HG02870 (cell line): Measurements from ENCODE around the gene FBXW2.
"Not testable (repeated sequence)": the region's sequence is repeated elsewhere in the genome, so short reads cannot be mapped to it uniquely, and the experiment has no call there.

Experiments
- ATAC-seq: cut with Tn5 transposase; IDR thresholded peaks from one replicate; pipeline ENCODE4 v1.9.1; 2021; ENCODE audit warnings: mild to moderate bottlenecking, moderate library complexity; ENCODE audit not compliant: unreplicated experiment

FBXW2 gene, protein sequence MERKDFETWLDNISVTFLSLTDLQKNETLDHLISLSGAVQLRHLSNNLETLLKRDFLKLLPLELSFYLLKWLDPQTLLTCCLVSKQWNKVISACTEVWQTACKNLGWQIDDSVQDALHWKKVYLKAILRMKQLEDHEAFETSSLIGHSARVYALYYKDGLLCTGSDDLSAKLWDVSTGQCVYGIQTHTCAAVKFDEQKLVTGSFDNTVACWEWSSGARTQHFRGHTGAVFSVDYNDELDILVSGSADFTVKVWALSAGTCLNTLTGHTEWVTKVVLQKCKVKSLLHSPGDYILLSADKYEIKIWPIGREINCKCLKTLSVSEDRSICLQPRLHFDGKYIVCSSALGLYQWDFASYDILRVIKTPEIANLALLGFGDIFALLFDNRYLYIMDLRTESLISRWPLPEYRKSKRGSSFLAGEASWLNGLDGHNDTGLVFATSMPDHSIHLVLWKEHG

DNA sequence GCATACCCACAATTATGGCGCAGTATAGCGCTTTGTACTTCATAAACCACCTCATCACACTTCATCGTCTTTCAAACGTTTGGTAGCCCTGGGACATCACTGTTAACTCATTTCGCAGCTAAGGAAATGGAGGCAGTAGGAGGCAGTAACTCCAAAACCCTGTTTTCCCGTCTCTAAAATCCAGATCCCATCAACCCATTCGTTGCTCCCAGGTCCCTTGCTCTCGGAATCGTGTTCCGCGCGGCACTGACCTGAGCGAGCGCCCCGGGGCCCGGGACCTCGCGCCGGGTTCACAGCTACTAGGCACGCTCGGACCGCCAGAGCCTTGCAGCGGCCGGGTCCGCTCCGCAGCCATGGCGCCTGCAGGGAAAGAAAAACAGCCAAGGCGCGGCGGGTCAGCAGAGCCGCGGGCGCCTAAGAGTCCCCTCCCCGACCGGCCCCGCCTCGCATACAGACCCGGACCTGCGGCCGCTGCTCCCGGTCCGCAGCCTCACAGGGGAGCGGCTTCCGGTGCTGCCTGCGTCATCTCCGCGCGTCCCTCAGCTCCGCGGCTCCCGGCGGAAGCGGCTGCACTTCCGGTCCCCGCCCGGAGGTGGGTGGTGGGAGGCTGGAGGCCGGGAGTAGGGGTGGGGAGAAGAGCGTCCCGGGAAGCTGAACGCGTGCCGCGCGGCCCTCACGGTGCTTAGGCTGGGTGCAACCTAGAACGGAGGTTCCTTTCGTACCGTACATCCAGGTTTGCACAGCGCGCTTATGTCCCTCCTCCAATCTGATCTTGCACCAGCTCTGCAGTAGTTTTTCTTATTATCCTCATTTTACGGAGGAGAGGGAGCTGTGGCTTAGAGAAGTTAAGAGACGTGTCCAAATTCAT lies at the start of gene FBXW2:
TSS of gene FBXW2 (minus strand) at position 519 of the 868 bp plus-strand sequence. CDS start 5,158 bp downstream, outside the sequence.
- peak; percentile 91 for ATAC-seq

DNA sequence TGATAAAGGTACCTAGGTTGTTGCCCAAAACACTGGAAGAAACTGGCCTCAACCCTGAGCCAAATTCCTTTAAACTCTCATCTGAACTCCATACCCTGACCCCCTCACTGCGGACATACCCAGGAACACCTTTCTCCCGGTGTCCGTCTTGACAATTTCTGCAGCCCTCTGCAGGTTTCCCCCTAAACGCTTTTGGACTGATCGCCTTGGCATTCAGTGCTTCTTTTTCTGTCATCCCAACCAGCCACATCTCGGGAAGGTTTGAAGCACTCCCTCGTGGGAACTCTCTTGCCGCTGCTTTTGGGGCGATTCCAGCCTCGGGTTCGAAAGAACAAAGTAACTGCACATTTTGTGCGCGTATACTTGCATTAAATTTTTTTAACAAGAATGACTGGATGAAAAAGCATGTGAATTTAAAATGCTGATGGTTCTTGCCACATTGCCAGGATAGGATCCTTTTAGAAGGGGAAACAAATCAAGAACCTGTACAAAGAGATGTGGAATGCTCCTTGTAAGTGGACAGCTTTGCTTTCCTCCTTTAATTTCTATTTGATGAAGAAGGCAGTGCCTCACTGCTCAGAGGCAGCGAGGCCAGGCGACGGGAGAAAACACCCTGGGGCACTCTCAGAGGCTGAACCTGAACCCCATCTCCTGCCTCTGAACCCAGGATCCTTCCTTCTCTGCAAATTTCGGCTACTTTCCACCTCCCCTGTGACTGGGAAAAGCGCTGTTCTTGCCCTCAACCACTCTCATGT lies 48.9 kb upstream of the FBXW2 start:
- ATAC-seq: no peak

DNA sequence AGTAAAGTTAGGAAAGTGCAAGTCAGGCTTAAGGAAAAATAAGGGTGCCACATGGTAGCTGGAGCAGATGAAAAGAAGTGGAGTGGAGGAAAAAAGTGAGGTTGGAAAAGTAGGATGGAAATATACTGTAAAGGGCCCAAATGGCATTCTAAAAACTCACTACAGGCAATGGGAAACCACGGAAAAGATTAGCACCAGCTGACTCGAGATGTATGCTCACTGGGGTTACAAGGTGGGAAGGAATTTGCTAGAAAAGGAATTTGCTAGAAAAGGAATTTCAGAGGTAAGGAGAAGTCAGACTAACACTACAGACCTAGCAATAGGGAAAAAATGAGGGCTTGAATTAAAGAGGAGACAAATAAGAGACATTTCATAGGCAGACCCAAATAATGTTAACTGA lies 45.9 kb upstream of the FBXW2 start:
- no peak for ATAC-seq

DNA sequence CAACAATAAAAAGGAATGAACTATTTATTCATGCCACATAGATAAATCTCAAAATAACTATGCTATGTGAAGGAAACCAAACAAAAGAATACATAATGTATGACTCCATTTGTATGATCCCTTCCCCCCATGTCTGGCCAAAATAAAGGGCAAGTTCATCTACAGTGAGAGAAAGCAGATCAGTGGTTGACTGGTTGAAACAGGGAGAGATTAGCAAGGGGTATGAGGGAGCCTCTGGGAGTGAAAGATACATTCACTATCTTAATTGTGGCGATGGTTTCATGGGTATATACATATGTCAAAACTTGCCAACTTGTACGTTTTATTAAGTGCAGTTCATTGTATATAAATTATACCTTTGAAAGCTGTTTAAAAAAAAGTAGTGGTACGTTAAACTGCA lies 44.7 kb upstream of the FBXW2 start:
- ATAC-seq: no peak

DNA sequence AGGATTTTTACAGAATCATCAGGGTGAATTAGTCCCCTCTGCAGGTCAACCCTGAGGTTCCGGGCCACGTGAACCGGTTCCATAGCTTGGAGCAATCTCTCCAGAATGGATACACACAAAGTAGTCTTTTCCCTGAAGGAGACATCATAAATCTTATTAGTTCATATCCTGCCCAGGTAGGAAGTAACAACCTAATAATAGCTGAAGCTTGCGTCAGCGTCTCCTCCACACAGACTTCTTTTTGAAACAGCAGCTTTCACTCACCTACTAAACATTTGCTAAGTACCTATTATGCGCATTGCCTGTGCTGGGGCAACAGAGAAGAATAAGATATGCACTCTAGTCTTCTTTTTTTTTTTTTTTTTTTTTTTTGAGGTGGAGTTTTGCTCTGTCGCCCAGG lies 40.1 kb upstream of the FBXW2 start:
- no peak for ATAC-seq

DNA sequence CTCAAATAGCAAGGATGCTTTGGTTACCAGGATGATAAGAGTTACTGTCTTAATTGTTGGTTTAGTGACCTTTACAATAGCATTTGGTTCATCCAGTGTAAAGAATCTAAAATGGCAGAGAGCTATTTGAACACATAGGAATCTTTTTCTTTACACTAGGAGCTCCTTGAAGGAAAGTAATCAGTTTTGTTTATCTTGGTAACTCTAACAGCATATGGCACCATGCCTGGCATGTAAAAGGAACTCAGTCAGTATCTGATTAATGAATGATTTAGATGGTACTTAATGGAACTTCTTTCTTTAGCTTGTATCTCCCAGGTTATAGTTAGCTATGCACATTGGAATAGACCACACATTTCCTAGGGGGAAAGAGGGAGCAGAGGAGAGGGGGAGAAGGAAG lies 39.6 kb upstream of the FBXW2 start:
- ATAC-seq: no peak

DNA sequence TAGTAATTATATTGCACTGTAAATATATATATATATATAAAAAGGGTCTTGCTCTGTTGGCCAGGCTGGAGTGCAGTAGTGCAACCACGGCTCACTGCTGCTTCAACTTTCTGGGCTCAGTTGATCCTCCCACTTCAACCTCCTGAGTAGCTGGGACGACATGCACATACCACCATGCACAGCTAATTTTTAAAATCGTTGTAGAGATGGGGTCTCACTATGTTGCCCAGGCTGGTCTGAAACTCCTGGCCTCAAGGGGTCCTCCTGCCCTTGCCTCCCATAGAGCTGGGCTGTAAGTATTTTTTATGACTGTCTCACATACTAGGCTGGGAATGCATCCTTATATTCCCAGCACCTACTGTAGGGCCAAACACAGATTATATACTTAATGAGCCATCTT lies 37.6 kb upstream of the FBXW2 start:
- no peak for ATAC-seq

DNA sequence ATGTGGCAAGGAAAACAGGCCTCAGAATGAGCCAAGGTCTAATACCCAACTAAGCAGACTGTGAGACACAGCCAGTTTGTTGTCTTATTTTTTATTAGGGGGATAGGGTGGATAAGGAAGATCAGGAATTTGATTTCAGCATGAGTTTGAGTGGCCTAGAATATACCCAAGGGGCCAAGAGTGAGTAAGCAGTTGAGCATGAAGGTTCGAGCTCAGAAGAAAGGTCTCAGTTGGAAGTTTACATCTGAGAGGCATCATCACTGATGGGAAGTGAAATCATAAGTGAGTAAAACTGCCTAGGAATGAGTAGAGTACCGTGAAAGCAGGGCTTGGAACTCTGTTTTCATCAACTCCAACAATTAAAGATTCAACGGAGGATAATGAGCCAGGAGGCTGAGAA lies 36.9 kb upstream of the FBXW2 start:
- ATAC-seq: no peak

DNA sequence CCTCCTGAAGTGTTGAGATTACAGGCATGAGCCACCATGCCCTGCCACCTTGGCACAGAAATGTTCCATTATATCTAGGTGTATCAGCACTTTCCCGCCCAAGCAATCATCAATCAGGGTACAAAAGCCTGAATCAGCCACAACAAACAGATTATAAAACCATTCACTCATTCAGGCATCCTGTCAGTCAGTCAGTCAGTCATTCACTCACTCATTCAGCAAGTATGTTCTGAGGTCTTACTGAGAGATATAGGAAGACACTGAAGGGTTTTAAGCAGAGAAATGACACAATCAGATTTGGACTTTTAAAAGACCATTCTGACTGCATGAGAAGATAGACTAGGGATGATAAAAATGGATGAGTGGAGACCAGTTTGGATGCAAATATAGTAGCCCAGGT lies 36.4 kb upstream of the FBXW2 start:
- ATAC-seq: no peak

DNA sequence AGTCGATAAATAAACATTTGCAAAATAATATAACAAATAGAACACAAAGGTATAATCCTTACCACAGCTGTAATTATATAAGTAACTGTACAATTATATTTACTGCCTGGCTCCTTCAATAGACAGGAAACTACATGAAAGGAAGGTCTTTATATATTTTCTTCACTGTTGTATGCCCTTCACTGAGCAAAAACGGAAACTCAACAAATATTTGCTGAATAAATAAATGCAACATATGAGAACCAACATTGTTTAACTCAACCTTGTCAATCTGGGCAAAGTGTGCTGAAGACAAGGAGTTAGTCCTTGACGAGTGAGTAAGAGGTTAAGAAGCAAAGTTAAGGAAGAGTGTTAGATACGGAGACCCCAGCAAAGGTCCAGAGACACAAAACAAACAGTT lies 26.9 kb upstream of the FBXW2 start:
- no peak for ATAC-seq

DNA sequence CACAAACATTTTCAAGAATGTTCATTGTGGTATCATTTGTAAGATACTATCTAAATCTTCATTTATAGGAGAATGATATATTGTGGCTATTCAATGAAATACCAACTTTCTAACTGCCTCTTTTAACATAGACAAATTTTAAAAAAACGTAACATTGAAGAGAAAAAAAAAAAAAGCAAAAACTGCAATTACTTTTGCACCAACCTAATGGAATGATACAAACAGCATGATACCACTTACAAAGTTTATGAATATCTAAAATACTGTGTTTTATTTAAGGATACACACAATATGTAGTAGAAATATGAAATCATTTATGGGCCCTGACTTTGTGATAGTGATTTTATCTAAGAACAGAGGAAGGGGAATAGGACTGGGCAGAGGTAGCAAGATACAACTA lies 25.4 kb upstream of the FBXW2 start:
- ATAC-seq: no peak

DNA sequence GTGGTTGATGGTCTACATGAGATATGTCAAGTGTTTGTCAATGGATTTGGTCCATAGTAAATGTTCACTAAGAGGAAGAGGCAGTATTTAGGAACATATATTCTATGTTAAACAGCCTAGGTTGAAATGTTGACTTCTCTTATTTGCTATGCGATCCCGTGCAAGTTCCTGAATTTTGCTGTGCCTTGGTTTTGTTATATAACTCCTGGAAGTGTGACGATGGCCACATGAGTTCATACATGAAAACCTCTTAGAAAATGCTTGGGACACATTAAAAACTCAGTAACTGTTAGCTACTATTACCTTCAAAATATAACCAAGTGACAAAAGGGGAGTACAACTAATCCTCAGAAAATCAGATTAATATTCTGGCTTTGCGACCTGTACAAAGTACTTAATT lies 21.9 kb upstream of the FBXW2 start:
- ATAC-seq: no peak

DNA sequence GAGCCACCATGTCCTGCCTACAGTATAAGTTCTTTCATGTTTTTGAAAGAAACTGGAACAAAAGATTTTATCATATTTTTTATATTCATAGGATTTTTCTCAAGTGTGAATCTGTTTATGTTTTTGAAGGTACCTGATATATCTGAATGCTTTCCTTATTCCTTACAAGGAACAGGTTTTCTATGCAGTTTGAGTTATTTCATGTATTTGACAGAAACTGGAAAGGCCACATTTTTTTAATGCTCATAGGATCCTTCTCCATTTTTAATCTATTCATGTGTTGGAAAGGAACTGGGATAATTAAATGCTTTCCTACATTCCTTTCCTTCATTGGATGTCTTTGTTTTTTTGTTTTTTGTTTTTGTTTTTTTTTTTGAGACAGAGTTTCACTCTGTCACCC lies 15.7 kb upstream of the FBXW2 start:
- no peak for ATAC-seq

DNA sequence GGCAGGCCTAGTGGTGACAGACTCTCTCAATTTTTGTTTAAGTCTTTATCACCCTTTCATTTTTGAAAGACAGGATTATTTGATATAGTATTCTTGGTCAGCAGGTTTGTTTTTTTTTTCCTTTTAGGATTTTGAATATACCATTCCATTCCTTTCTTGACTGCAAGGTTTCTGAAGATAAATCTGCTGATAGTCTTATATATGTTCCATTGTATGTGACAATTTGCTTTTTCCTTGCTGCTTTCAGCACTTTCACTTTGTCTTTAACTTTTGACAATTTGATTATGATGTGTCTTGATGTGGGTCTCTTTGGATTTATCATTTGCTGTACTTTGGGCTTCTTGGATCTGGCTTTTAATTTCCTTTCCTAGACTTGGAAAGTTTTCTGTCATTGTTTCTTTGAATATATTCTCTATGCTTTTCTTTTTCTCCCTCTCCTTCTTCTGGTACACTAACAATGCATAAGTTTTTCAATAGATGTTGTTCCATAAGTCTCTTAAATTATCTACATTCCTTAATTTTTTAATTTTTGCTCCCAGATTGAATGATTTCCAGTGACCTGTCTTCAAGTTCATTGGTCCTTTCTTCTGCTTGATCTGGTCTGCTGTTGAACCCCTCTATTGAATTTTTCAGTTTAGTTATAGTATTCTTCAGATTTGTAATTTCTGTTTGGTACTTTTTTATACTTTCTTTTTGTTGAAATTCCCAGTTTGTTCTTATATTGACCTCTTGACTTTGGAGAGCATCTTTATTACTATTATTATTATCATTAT lies 14.6 kb upstream of the FBXW2 start:
- no peak for ATAC-seq

DNA sequence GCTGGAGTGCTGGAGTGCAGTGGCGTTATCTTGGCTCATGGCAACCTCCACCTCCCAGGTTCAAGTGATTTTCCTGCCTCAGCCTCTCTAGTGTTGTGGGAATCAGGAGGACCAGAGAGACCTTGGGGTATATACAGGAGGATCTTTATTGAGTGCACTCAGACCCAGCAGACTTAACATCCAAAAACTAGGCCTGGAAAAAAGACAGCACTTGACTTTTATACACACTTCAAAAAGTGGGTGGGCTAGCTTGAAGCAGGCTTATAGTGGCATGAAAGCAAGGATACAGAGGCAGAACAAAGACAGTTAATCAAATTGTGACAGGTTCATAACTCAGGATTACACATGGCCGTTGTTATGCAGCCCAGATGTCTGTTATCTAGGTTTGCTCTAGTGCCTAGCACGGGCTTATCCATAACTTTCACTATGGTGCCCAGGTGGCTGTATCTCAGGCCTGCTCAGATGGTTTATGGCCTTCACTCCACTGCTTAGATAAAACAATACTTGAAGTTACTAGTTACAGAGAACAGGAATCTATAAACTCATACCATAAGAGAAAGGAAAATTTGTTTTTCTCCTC lies 11.7 kb upstream of the FBXW2 start:
- not testable (repeated sequence) for ATAC-seq

DNA sequence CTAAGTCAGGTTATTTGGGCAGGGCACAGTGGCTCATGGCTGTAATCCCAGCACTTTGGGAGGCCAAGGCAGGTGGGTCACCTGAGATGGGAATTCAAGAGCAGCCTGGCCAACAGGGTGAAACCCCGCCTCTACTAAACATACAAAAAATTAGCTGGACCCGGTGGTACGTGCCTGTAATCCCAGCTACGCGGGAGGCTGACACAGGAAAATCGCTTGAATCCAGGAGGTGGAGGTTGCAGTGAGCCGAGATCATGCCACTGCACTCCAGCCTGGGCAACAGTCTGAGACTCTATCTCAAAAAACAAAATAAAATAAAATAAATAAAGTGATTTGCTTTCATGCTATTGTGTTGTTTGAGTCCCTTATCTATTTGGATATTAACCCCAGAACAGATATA lies 8.2 kb upstream of the FBXW2 start:
- ATAC-seq: no peak

DNA sequence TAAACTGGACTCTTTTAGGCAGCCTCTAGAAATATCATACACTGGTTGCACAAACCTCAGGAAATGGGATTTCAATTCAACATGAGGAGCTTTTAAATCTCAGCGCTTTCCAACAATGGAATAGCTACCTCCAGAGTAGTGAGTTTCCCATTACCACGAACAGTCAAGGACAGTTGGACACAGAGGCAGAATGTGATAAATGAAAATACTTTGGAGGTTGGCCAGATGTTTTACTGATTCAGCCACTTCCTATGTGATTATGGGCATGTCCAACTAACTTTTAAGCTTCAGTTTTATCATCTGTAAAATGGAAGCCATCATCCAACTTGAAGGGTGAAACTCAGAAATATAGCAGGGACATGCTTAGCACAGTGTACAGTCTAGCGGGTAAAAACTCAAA lies 2.1 kb downstream of the FBXW2 start:
- ATAC-seq: no peak

DNA sequence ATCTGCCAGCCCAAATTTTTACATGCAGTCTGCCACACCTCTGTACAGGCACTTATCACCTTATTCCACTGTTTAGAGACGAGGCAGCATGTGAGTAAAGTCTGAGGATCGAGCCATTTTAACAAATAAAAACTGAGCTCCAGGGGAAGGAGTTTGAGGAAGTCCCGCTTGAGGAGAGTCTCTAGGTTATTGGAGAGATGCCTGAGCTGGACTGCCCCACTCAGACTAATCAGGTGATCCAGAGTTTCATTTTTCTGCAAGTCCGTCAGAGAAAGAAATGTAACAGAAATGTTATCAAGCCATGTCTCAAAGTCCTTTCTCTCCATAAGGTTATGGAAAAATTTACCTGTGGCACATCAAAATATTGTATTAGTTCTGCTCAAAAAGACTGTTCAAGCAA lies 5.3 kb downstream of the FBXW2 start:
- no peak for ATAC-seq

DNA sequence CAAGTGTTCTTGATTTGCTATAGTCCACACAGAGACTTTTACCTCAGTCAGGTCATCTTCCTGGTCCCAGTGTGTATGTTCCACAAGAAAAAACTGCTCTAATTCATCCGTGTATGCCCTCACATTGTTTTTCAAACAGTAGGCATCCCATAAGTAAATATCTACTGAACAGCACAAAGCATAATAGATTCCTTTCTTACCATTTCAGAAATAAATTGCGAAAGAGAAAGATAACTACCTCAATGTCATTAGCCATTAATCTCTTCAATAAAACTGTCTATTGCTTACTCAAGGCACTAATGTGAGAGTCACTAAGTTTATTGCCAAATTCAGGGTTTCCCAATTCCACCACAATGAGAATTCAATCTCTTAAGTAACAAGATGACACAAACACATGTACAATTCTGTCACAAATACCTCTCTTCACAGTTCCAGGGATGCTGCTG lies 9.6 kb downstream of the FBXW2 start:
- no peak for ATAC-seq

DNA sequence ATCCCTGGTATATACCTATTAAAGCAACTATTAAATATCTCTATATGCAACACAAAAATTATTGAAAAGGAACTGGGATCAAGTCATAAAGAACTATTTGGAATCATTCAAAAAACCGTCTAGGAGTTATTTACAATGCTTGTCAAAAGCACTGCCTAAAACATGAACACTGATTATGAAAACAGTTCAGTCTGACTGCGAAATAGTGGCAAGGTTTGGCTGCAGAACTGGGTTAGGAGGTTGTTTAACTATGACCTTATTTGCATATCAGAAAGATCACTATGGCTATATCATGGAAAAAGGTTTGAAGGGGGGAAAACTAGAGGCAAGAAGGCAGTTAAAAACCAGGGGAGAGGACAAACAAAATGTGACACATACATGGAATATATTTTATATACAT lies 12.0 kb downstream of the FBXW2 start:
- ATAC-seq: no peak
